ENCODE data around the gene DGKH.
"Not testable (repeated sequence)": the region's sequence is repeated elsewhere in the genome, so short reads cannot be mapped to it uniquely, and the experiment has no call there.

The DGKH gene

GRCh38 chr13:42094516-42095040 lies 46.1 kb downstream of the DGKH start:
- in situ Hi-C loops (cut with HindIII; ENCODE audit: low pct_ligation_motif_present, low sequenced_read_pairs), result no loop called here
- Histone ChIP-seq H3K36me3 (replicated peaks) (no peaks in the 10 kb centered on the region), H3K27ac (no peak overlapping the region), H3K4me3 (ENCODE audit: low read depth, low read length) (no peak overlapping the region), H3K27me3 (replicated peaks) (no peaks in the 10 kb centered on the region)
- no peak for DNase-seq
- no peak for TF ChIP-seq CTCF (IDR thresholded peaks at IDR 0.05; ENCODE audit: low read depth, low read length, missing control alignments)

DNA sequence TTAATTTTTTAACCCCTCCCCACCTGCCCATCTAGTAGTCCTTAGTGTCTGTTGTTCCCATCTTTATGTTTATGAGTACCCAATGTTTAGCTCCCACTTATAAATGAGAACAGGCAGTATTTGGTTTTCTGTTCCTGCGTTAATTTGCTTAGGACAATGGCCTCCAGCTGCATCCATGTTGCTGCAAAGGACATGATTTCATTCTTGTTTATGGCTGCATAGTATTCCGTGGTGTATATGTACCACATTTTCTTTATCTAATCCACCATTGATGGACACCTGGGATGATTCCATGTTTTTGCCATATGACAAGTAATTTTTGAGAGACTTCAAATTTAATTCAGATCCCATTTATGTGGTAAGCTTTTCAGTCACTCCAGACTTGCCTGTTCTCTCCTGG lies 47.8 kb downstream of the DGKH start:
- H3K36me3 ChIP-seq (replicated peaks); H3K27me3 ChIP-seq (replicated peaks); DNase-seq; H3K4me3 ChIP-seq (ENCODE audit: low read depth, low read length); H3K27ac ChIP-seq; in situ Hi-C loops (cut with HindIII; ENCODE audit: low pct_ligation_motif_present, low sequenced_read_pairs): not testable (repeated sequence)

DNA sequence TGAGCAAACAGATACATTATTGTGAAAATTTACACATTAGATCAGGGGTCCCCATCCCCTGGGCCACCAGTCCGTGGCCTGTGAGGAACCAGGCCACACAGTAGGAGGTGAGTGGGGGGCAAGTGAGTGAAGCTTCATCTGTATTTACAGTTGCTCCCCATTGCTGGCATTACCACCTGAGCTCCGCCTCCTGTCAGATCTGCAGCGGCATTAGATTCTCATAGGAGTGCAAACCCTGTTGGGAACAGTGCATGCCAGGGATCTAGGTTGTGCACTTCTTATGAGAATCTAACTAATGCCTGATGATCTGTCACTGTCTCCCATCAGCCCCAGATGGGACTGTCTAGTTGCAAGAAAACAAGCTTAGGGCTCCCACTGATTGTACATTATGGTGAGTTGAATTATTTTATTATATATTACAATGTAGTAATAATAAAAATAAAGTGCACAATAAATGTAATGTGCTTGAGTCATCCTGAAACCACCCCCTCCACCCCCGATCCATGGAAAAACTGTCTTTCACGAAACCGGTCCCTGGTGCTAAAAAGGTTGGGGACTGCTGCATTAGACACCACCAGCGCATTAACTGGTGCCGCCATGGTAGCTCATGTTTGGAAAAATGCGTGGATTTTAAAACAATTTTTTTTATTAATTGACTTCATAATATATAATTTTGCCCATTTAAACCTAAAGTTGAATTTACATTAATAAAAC lies 51.7 kb downstream of the DGKH start:
- Histone ChIP-seq H3K27ac (no peak overlapping the region), H3K36me3 (replicated peaks) (no peaks in the 10 kb centered on the region), H3K27me3 (replicated peaks) (no peaks in the 10 kb centered on the region), H3K4me3 (ENCODE audit: low read depth, low read length) (no peak overlapping the region)
- DNase-seq, result no peak
- no peak for TF ChIP-seq CTCF (IDR thresholded peaks at IDR 0.05; ENCODE audit: low read depth, low read length, missing control alignments)
- in situ Hi-C loops (cut with HindIII; ENCODE audit: low pct_ligation_motif_present, low sequenced_read_pairs), result no loop called here

DNA sequence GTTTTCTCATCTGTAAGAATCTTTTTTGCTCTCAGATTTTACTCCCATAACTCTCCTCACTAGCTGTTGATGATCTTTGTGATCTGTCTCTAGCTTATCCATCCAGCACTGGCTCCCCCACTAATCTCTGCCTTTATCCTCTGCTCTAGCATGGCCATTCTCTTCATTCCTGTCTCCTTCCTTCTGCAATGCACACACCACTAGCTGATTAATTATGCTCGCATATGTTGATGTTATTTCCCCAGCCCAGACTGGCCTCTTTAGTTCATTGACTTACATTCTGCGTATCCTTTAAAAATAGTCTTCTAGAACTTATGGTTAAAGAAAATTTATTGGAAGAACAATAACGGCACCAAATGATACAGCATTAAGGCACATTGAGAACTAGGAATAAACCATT lies 52.5 kb downstream of the DGKH start:
- Histone ChIP-seq H3K36me3 (replicated peaks) (no peaks in the 10 kb centered on the region), H3K27ac (no peak overlapping the region), H3K4me3 (ENCODE audit: low read depth, low read length) (no peak overlapping the region), H3K27me3 (replicated peaks) (no peaks in the 10 kb centered on the region)
- no peak for DNase-seq
- in situ Hi-C loops (cut with HindIII; ENCODE audit: low pct_ligation_motif_present, low sequenced_read_pairs), result no loop called here
- no peak for TF ChIP-seq CTCF (IDR thresholded peaks at IDR 0.05; ENCODE audit: low read depth, low read length, missing control alignments)

- in situ Hi-C loops (cut with HindIII; ENCODE audit: low pct_ligation_motif_present, low sequenced_read_pairs), result no loop called here
- Histone ChIP-seq H3K4me3 (ENCODE audit: low read depth, low read length) (no peak overlapping the region), H3K36me3 (replicated peaks) (no peaks in the 10 kb centered on the region), H3K27me3 (replicated peaks) (no peaks in the 10 kb centered on the region), H3K27ac (no peak overlapping the region)
- no peak for TF ChIP-seq CTCF (IDR thresholded peaks at IDR 0.05; ENCODE audit: low read depth, low read length, missing control alignments)
- no peak for DNase-seq
Observed at GRCh38 chr13:42101821-42102585, 53.6 kb downstream of the DGKH start.

Measured in brain microvascular endothelial cell (primary cell).